Sigmoid colon (tissue), 7 donors: ENCODE results near the gene HKDC1. TPM values are rescaled to one million over a fixed set of nuclear protein-coding genes. Genes with fewer than 3 reads are reported as not detected.
A peak's percentile ranks its signal among the peaks of the same experiment; 100 is the strongest.

Experiments used
- DNase-seq: peaks from one replicate; pipeline ENCODE4 v3.0.0-alpha.2; 2019
- H3K27ac ChIP-seq, 4 donors: fragments of 200-600 bp; sonication (generic); one replicate each; pipeline ENCODE4 v1.5.1; 2016 to 2019; ENCODE audit warnings: mild to moderate bottlenecking in 1 of 4
- H3K27me3 ChIP-seq, 3 donors: fragments of 200-600 bp; sonication (generic); one replicate each; pipeline ENCODE4 v1.5.1; 2019; ENCODE audit warnings: mild to moderate bottlenecking in 1 of 3
- H3K36me3 ChIP-seq, 4 donors: fragments of 200-600 bp; sonication (generic); one replicate each; pipeline ENCODE4 v1.5.1; 2016 to 2019
- H3K4me1 ChIP-seq, 4 donors: fragments of 200-600 bp; sonication (generic); one replicate each; pipeline ENCODE4 v1.5.1; 2017 to 2019
- H3K4me3 ChIP-seq, 4 donors: fragments of 200-600 bp; sonication (generic); one replicate each; pipeline ENCODE4 v1.5.1; 2017 to 2019; ENCODE audit warnings: mild to moderate bottlenecking in 2 of 4, moderate library complexity in 1 of 4
- H3K9me3 ChIP-seq, 4 donors: fragments of 200-600 bp in 3 of 4; sonication (generic) in 3 of 4; one replicate each; pipeline versions ENCODE4 v1.5.1 to v1.6.1; 2013 to 2019
- EP300 ChIP-seq, 4 donors: sonication (generic); formaldehyde crosslinking; IDR thresholded peaks; one replicate each; pipeline ENCODE4 v1.6.1; 2017; ENCODE audit warnings: antibody characterized with exemption in 4 of 4
- POLR2A ChIP-seq, 2 donors: fragments of 450-650 bp; IDR thresholded peaks; one replicate each; pipeline ENCODE4 v1.6.1; 2016; ENCODE audit warnings: antibody characterized with exemption in 2 of 2, mild to moderate bottlenecking in 2 of 2, moderate library complexity in 2 of 2
- POLR2AphosphoS5 ChIP-seq, 4 donors: sonication (generic); formaldehyde crosslinking; IDR thresholded peaks; one replicate each; pipeline ENCODE4 v1.6.1; 2017; ENCODE audit warnings: antibody characterized with exemption in 4 of 4
- WGBS, 2 donors: extraction: QIAGEN DNeasy Blood & Tissue Kit; methylation state at CpG; one replicate each; pipeline ENCODE4 v1.1.7; 2013; 5-methylcytosine and 5-hydroxymethylcytosine counted together
- intact Hi-C: fragments of 100-400 bp; cut with DNase I; formaldehyde crosslinking; loops from one replicate; pipeline ENCODE4 v1.15.1; 2023
- polyA plus RNA-seq, 3 donors: library from polyadenylated mRNA; stranded (reverse); fragments of 200-250 nt; gene quantifications; one replicate each; pipeline ENCODE4 v1.2.3, GENCODE V29; 2013
- total RNA-seq, 4 donors: library from RNA; depleted of rRNA; stranded (reverse); fragments of >200 nt; gene quantifications; one replicate each; pipeline ENCODE4 v1.1.0, GENCODE V29; 2016
- TF ChIP-seq, protein P1 (sequence below), 4 experiments: fragments of 450-650 bp in 3 of 4; fragments of 200-600 bp in 1 of 4; IDR thresholded peaks; one replicate each; pipeline ENCODE4 v1.5.1; 2016 to 2019; ENCODE audit warnings: antibody characterized with exemption in 4 of 4, mild to moderate bottlenecking in 3 of 4, moderate library complexity in 2 of 4
- donor health status: healthy with polysubstance abuse.
- donor health status: Bipolar disorder and iron deficiency.
- donor health status: healthy.

Gene HKDC1
- total and polyA plus RNA-seq, 7 donors: 8.4 to 33.3 (median 19.2) TPM; not detected in 4

DNA sequence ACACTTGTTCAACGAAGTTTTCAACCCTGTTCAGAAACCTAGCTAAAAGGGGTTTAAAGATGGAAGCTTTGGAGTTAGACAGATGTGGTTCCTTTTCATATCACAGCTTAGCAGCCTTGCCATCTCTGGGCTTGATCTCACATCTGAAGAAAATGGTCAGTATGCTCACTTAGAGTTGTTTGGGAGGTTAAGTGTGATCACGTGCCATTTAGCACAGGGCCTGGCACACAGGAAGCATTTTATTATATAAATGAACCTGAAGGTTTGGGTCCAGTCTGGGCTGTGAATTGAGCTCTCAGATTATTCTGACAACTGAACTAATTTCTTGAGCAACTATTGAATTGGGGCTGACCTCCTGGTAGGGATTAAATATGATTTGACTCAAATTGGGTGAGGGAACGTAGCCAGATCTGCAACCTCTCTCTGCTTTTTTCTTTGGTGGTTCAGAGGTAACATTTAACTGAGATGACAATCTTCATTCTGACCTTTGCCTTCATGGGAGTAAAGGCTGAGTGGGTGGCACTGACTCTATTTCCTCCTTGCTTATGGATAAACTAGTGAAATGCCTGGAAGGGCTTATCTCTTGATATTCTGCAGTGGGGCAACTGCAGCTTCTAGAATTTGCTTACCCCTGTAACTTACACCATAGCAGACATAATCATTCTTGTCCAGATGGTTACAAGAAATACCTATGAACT, 10.2 kb upstream of the HKDC1 start:
- intact Hi-C loops: no loop called here
- Histone ChIP-seq H3K27ac (no peak overlapping the region), H3K9me3 (no peaks in the 10 kb centered on the region), H3K36me3 (peaks cover 12 to 44% (median 24%) of the 10 kb centered on the region in 4 donors), H3K27me3 (no peaks in the 10 kb centered on the region), H3K4me3 (no peak overlapping the region), H3K4me1 (no peaks in the 10 kb centered on the region)
- 27 to 71% methylated on average over 3 of the region's 3 CpGs for WGBS, 2 donors
- TF ChIP-seq POLR2A (IDR thresholded peaks at IDR 0.05): no peak
- no peak for TF ChIP-seq POLR2AphosphoS5 (IDR thresholded peaks at IDR 0.05)
- no peak for TF ChIP-seq EP300 (IDR thresholded peaks at IDR 0.05)
- DNase-seq: no peak

DNA sequence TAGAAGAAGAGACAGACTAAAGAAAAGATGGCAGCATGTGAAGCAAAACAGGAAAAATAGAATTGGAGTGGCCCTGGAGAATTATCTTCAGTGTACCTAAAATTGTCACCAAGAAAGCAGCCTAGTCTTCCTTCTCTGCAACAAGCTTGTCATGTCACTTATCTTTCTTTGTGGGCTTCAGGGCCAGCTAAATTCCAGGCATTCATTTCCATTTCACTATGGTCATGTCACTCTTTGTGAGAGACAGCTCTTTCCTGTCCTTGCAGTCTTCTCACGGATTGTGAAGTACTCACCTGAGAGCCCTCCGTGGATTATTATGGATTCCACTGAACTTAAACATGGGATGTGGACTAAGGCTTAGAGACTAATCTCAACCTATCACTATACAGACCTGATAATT, 9.0 kb upstream of the HKDC1 start:
- WGBS, 2 donors: 57 to 83% methylated on average over 2 of the region's 2 CpGs
- TF ChIP-seq EP300 (IDR thresholded peaks at IDR 0.05): no peak
- TF ChIP-seq, protein P1, sequence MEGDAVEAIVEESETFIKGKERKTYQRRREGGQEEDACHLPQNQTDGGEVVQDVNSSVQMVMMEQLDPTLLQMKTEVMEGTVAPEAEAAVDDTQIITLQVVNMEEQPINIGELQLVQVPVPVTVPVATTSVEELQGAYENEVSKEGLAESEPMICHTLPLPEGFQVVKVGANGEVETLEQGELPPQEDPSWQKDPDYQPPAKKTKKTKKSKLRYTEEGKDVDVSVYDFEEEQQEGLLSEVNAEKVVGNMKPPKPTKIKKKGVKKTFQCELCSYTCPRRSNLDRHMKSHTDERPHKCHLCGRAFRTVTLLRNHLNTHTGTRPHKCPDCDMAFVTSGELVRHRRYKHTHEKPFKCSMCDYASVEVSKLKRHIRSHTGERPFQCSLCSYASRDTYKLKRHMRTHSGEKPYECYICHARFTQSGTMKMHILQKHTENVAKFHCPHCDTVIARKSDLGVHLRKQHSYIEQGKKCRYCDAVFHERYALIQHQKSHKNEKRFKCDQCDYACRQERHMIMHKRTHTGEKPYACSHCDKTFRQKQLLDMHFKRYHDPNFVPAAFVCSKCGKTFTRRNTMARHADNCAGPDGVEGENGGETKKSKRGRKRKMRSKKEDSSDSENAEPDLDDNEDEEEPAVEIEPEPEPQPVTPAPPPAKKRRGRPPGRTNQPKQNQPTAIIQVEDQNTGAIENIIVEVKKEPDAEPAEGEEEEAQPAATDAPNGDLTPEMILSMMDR (IDR thresholded peaks at IDR 0.05): no peak
- Histone ChIP-seq H3K4me3 (no peak overlapping the region), H3K27me3 (no peaks in the 10 kb centered on the region), H3K9me3 (no peaks in the 10 kb centered on the region), H3K4me1 (no peaks in the 10 kb centered on the region), H3K27ac (no peak overlapping the region), H3K36me3 (peaks cover 9 to 32% (median 20%) of the 10 kb centered on the region in 4 donors)
- no peak for DNase-seq
- intact Hi-C loops: no loop called here

GRCh38 chr10:69211524-69211923, 8.6 kb upstream of the HKDC1 start:
- TF ChIP-seq POLR2AphosphoS5 (IDR thresholded peaks at IDR 0.05) (no peak), EP300 (IDR thresholded peaks at IDR 0.05) (no peak), POLR2A (IDR thresholded peaks at IDR 0.05) (no peak)
- TF ChIP-seq, protein P1 (IDR thresholded peaks at IDR 0.05): no peak
- DNase-seq: no peak
- intact Hi-C loops: no loop called here
- no peaks in the 10 kb centered on the region for H3K27me3 ChIP-seq
- H3K27ac ChIP-seq: no peak overlapping the region
- H3K36me3 ChIP-seq: peaks cover 9 to 28% (median 17%) of the 10 kb centered on the region in 4 donors
- no peak overlapping the region for H3K4me3 ChIP-seq
- H3K4me1 ChIP-seq: no peaks in the 10 kb centered on the region
- H3K9me3 ChIP-seq: no peaks in the 10 kb centered on the region
- WGBS, 2 donors: 91 to 93% methylated on average over 3 of the region's 3 CpGs

DNA sequence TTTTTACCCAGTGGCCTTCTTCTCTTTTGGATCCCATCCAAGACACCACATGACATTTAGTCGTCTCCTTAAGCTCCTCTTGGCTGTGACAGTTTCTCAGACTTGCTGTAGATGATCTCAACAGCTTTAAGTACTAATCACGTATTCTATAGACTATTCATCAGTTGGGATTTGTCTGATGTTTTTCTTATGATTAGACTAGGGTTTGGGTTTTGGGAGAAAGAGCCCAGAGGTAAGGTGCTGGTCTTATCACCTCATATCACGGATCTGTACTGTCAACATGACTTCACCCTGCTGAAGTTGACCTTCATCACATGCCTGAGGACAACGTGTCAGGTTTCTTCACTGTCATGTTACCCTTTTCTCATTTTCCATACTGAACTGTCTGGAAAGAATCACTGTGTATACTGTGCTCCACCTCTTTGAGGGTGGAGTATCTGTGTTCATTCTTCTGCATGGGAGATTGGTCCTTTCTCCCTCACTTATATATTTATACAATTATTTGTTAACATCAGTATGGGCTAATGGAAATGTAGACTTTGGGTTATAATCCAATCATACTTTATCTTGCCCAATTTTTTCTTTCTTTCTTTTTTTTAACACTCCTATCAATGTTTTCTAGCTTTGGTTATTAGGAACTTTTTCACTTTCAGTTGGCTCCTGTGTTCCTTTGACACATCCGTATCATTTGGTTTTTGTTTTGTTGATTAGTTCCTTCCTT, 6.4 kb upstream of the HKDC1 start:
- no peak for DNase-seq
- intact Hi-C loops: no loop called here
- TF ChIP-seq POLR2A (IDR thresholded peaks at IDR 0.05) (no peak), EP300 (IDR thresholded peaks at IDR 0.05) (no peak), POLR2AphosphoS5 (IDR thresholded peaks at IDR 0.05) (no peak)
- TF ChIP-seq, protein P1 (IDR thresholded peaks at IDR 0.05): no peak
- H3K27me3 ChIP-seq: peaks cover 0 to 8% (median 0%) of the 10 kb centered on the region in 3 donors
- WGBS, 2 donors: 58 to 59% methylated on average over 5 of the region's 5 CpGs
- no peaks in the 10 kb centered on the region for H3K9me3 ChIP-seq
- H3K27ac ChIP-seq: no peak overlapping the region
- H3K4me3 ChIP-seq: no peak overlapping the region
- no peaks in the 10 kb centered on the region for H3K4me1 ChIP-seq
- H3K36me3 ChIP-seq: peaks cover 0 to 6% (median 1%) of the 10 kb centered on the region in 4 donors

DNA sequence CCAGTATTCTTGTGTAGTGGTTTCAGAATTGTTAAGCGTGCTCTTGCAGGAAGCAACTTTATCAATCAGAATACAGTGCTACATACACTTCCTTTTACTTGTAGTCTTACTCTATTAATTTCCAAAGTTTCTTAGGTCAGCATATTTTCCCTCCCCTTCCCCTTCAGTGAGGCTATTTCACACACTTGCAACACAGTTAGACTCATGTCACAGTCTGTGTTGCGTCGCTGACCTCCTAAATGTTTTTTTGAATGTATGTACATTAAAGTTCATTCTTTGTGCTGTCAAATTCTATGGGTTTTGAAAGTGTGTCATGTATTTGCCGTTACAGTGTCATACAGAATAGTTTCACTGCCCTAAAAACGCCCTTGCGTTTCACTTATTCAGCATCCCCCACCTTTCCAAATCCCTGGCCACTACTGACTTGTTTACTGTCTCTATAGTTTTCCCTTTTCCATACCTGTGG, 5.4 kb upstream of the HKDC1 start:
- intact Hi-C loops: no loop called here
- 84 to 93% methylated on average over 6 of the region's 6 CpGs for WGBS, 2 donors
- no peak overlapping the region for H3K27ac ChIP-seq
- H3K36me3 ChIP-seq: no peaks in the 10 kb centered on the region
- no peaks in the 10 kb centered on the region for H3K9me3 ChIP-seq
- H3K4me1 ChIP-seq: no peaks in the 10 kb centered on the region
- DNase-seq: no peak
- TF ChIP-seq, protein P1 (IDR thresholded peaks at IDR 0.05): no peak
- TF ChIP-seq POLR2A (IDR thresholded peaks at IDR 0.05) (no peak), POLR2AphosphoS5 (IDR thresholded peaks at IDR 0.05) (peak in 1 of 4 donors; percentile 8)
- peaks cover 0 to 9% (median 0%) of the 10 kb centered on the region in 3 donors for H3K27me3 ChIP-seq
- H3K4me3 ChIP-seq: no peak overlapping the region
